ENCODE data around the gene CTU2. TPM values are rescaled to one million over a fixed set of nuclear protein-coding genes. Genes with fewer than 3 reads are reported as not detected.

CTU2 gene
- total and polyA plus RNA-seq, 2 of the 8 experiments (the other 6 are each of a cell fraction or from before 2014, with no cell fraction given), result 32.7 to 42.9 TPM

DNA sequence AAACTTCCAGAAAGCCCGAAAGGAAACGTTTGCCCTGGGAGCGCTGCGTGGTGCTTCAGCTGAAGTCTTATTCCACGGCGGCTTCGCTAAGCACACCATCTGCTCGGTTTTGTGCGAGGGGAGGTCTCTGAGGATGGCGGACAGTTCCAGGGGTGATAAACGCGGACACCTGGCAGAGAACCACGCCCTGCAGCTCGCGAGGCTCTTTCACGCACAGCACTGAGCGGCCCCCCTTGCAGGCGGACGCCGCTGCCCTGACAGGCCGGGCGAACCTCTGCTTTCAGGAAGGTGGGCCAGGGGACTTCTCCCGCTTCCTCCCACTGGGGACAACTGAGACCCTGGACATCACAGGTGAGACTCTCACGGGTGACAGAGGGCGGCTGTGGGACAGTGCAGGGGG, 47.1 kb upstream of the CTU2 start (continued):
- no peak for TF ChIP-seq RBBP5 (IDR thresholded peaks at IDR 0.05; ENCODE audit: borderline replicate concordance, low read depth, low read length)
- no peak for TF ChIP-seq NANOG (IDR thresholded peaks at IDR 0.05; ENCODE audit: insufficient read depth, low read depth, low read length, poor library complexity, severe bottlenecking)
- no peak for TF ChIP-seq FOSL1 (IDR thresholded peaks at IDR 0.05; ENCODE audit: insufficient read depth, low read depth, low read length)
- TF ChIP-seq, protein P1, sequence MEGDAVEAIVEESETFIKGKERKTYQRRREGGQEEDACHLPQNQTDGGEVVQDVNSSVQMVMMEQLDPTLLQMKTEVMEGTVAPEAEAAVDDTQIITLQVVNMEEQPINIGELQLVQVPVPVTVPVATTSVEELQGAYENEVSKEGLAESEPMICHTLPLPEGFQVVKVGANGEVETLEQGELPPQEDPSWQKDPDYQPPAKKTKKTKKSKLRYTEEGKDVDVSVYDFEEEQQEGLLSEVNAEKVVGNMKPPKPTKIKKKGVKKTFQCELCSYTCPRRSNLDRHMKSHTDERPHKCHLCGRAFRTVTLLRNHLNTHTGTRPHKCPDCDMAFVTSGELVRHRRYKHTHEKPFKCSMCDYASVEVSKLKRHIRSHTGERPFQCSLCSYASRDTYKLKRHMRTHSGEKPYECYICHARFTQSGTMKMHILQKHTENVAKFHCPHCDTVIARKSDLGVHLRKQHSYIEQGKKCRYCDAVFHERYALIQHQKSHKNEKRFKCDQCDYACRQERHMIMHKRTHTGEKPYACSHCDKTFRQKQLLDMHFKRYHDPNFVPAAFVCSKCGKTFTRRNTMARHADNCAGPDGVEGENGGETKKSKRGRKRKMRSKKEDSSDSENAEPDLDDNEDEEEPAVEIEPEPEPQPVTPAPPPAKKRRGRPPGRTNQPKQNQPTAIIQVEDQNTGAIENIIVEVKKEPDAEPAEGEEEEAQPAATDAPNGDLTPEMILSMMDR (IDR thresholded peaks at IDR 0.05; ENCODE audit: control extremely low read depth in 1 of 3, insufficient read depth in 1 of 3, low read depth in 1 of 3, low read length in 3 of 3), result no peak

Data from H1 (cell line).